22Rv1 (cell line): ENCODE results near the gene ADAMTS3.
"Not testable (repeated sequence)": the region's sequence is repeated elsewhere in the genome, so short reads cannot be mapped to it uniquely, and the experiment has no call there.

ENCODE experiments used
- H3K27ac ChIP-seq: fragments of 450-650 bp; 2 replicates; pipeline ENCODE4 v1.5.1; 2017
- CTCF ChIP-seq: fragments of 450-650 bp; IDR thresholded peaks from 2 replicates; pipeline ENCODE4 v1.5.1; 2017; ENCODE audit warnings: mild to moderate bottlenecking
- ZFX ChIP-seq: fragments of 450-650 bp; IDR thresholded peaks from 2 replicates; pipeline ENCODE4 v1.6.1; 2017; ENCODE audit warnings: antibody characterized with exemption, borderline replicate concordance

ADAMTS3 gene

GRCh38 chr4:72552447-72552846 lies 16.6 kb downstream of the ADAMTS3 start:
- TF ChIP-seq CTCF (no peak), ZFX (no peak)

GRCh38 chr4:72546456-72546855 lies 22.6 kb downstream of the ADAMTS3 start:
- no peak overlapping the region for H3K27ac ChIP-seq
- TF ChIP-seq ZFX (no peak), CTCF (no peak)

More at GRCh38 chr4:72552447-72552846, 16.6 kb downstream of the ADAMTS3 start:
- H3K27ac ChIP-seq, result no peak overlapping the region

- not testable (repeated sequence) for H3K27ac ChIP-seq
These were observed 28.3 kb downstream of the ADAMTS3 start for GRCh38 chr4:72540694-72541093.

GRCh38 chr4:72538006-72538405 lies 31.0 kb downstream of the ADAMTS3 start:
- no peak overlapping the region for H3K27ac ChIP-seq
- TF ChIP-seq ZFX, result no peak
- no peak for TF ChIP-seq CTCF

- no peak for TF ChIP-seq ZFX
- no peak for TF ChIP-seq CTCF
- no peak overlapping the region for H3K27ac ChIP-seq
These were observed 32.6 kb downstream of the ADAMTS3 start for GRCh38 chr4:72536443-72536842.

GRCh38 chr4:72531768-72532290 lies 37.2 kb downstream of the ADAMTS3 start:
- H3K27ac ChIP-seq, result no peak overlapping the region
- TF ChIP-seq CTCF (no peak), ZFX (no peak)

GRCh38 chr4:72531322-72531721 lies 37.7 kb downstream of the ADAMTS3 start:
- no peak for TF ChIP-seq CTCF
- no peak for TF ChIP-seq ZFX

GRCh38 chr4:72529148-72529822 lies 39.7 kb downstream of the ADAMTS3 start:
- no peak for TF ChIP-seq CTCF
- TF ChIP-seq ZFX, result no peak
- no peak overlapping the region for H3K27ac ChIP-seq

More at GRCh38 chr4:72531322-72531721, 37.7 kb downstream of the ADAMTS3 start:
- no peak overlapping the region for H3K27ac ChIP-seq
